GM21423 (cell line): Measurements from ENCODE around the gene ZNF716.
"Not testable (repeated sequence)": the region's sequence is repeated elsewhere in the genome, so short reads cannot be mapped to it uniquely, and the experiment has no call there.

Experiments used
- ATAC-seq: cut with Tn5 transposase; IDR thresholded peaks from one replicate; pipeline ENCODE4 v1.9.1; 2021; ENCODE audit warnings: mild to moderate bottlenecking, moderate library complexity; ENCODE audit not compliant: unreplicated experiment

ZNF716 gene

GRCh38 chr7:57425969-57426628 is 23.9 kb upstream of the ZNF716 start:
- no peak for ATAC-seq

DNA sequence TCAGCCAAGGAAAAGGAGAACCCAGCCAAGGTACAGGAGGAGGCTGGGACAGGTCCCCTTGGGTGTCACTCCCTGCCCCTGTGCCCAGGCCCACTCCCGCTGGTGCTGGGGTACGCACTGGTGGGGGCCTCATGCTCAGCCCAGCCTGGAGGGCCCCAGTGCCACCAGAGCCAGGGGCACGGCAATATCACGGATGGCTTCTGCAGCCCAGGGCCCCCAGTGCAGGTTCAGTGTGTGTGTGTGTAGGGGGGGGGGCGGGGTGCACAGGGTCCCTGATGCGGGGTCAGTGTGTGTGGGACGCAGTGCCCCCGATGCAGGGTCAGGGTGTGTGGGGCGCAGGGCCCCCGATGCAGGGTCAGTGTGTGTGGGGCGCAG is 23.4 kb upstream of the ZNF716 start:
- no peak for ATAC-seq

GRCh38 chr7:57427146-57427545 is 22.8 kb upstream of the ZNF716 start:
- no peak for ATAC-seq

- ATAC-seq: no peak
Measured at GRCh38 chr7:57427594-57427993, 22.4 kb upstream of the ZNF716 start.

GRCh38 chr7:57432583-57432982 is 17.4 kb upstream of the ZNF716 start:
- ATAC-seq: no peak

- ATAC-seq: no peak
Measured at GRCh38 chr7:57437581-57437980, 12.4 kb upstream of the ZNF716 start.

DNA sequence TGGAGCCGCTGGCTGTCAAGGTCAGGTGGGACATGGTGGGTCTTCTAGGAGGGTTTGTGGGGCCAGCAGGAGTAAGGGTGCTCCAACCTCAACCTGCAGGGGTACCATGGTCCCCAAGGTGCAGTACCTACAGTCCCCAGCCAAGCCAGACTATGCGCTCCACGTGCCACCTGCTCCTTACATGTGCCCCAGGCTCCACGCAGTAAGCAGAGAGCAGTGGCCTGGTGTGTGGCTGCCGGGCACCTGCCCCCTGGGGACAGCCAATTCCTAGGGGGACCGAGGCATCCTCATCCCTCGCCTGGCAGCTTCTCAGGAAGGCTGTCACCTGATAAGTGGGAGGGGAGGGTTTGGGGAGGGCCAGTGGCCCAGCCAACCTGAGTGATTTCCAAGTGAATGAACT is 11.7 kb upstream of the ZNF716 start:
- ATAC-seq: no peak

GRCh38 chr7:57443567-57443966 is 6.4 kb upstream of the ZNF716 start:
- no peak for ATAC-seq

GRCh38 chr7:57469186-57469828 is 19.3 kb downstream of the ZNF716 start:
- ATAC-seq: not testable (repeated sequence)

DNA sequence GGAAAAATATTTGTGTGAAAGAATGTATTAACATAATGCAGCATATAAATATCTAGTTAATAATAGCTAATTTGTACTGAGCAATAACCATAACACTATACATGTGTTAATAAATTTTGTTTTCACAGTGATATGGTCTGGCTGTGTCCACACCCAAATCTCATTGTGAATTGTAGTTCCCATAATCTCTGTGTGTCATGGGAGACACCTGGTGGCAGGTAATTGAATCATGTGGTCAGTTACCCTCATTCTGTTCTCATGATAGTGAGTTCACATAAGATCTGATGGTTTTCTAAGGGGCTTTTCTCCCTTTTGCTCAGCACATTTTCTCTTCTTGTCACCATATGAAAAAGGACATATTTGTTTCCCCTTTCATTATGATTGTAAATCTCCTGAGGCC is 30.3 kb downstream of the ZNF716 start:
- ATAC-seq: not testable (repeated sequence)

GRCh38 chr7:57485022-57485421 is 35.0 kb downstream of the ZNF716 start:
- ATAC-seq: not testable (repeated sequence)

DNA sequence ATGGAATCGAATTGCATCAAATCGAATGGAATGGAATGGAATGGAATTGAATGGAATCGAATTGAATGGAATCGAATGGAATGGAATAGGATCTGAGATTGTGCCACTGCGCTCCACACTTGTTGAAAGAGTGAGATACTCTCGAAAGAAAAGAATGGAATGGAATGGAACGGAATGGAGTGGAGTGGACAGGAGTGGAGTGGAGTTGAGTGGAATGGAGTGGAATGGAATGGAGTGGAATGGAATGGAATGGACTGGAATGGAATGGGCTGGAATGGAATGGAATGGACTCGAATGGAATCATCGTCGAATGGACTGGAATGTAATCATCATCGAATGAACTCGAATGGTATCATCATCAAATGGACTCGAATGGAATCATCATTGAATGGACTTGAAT is 38.0 kb downstream of the ZNF716 start:
- ATAC-seq: no peak

GRCh38 chr7:57495111-57495510 is 45.1 kb downstream of the ZNF716 start:
- not testable (repeated sequence) for ATAC-seq

DNA sequence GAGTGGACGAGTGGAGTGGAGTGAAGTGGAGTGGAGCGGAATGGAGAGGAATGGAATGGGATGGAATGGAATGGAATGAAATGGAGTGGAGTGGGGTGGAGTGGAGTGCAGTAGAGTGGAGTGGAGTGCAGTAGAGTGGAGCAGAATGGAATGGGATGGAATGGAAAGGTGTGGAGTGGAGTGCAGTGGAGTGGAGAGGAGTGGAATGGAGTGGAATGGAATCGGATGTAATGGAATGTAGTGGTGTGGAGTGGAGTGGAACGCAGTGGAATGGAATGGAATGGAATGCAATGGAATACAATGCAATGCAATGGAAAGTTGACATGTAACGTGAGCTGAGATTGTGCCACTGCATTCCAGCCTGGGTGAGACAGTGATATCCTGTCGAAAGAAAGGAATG is 46.4 kb downstream of the ZNF716 start:
- ATAC-seq: no peak

GRCh38 chr7:57505176-57505575 is 55.2 kb downstream of the ZNF716 start:
- no peak for ATAC-seq
